Neural cell (in vitro differentiated cells): Measurements from ENCODE around the gene NLRP3.

ENCODE experiments used
- EP300 ChIP-seq: fragments of 450-650 bp; conservative IDR thresholded peaks from 2 replicates; pipeline ENCODE4 v1.6.1; 2014; ENCODE audit warnings: antibody characterized with exemption, mild to moderate bottlenecking, moderate library complexity; ENCODE audit not compliant: poor library complexity, severe bottlenecking
- EZH2 ChIP-seq: fragments of 200-600, 300-800 bp; shearing (Covaris generic), sonication (generic); IDR thresholded peaks from 2 replicates; pipeline ENCODE4 v1.6.1; 2014; ENCODE audit warnings: antibody characterized with exemption, low read length, borderline replicate concordance, mild to moderate bottlenecking; ENCODE audit not compliant: insufficient read depth, poor library complexity, severe bottlenecking
- MXI1 ChIP-seq: fragments of 450-650 bp; conservative IDR thresholded peaks from 2 replicates; pipeline ENCODE4 v1.6.1; 2014; ENCODE audit warnings: antibody characterized with exemption, mild to moderate bottlenecking; ENCODE audit not compliant: poor library complexity, severe bottlenecking
- POLR2AphosphoS5 ChIP-seq: IDR thresholded peaks from 2 replicates; pipeline ENCODE4 v1.6.1; 2012
- TAF1 ChIP-seq: IDR thresholded peaks from 2 replicates; pipeline ENCODE4 v1.6.1; 2012; ENCODE audit warnings: low read depth
- TF ChIP-seq, protein P1 (sequence below): fragments of 450-650 bp; IDR thresholded peaks from 2 replicates; pipeline ENCODE4 v1.5.1; 2014; ENCODE audit warnings: antibody characterized with exemption, mild to moderate bottlenecking, moderate library complexity; ENCODE audit not compliant: poor library complexity, severe bottlenecking

- TF ChIP-seq EZH2: no peak
- TF ChIP-seq, protein P1, sequence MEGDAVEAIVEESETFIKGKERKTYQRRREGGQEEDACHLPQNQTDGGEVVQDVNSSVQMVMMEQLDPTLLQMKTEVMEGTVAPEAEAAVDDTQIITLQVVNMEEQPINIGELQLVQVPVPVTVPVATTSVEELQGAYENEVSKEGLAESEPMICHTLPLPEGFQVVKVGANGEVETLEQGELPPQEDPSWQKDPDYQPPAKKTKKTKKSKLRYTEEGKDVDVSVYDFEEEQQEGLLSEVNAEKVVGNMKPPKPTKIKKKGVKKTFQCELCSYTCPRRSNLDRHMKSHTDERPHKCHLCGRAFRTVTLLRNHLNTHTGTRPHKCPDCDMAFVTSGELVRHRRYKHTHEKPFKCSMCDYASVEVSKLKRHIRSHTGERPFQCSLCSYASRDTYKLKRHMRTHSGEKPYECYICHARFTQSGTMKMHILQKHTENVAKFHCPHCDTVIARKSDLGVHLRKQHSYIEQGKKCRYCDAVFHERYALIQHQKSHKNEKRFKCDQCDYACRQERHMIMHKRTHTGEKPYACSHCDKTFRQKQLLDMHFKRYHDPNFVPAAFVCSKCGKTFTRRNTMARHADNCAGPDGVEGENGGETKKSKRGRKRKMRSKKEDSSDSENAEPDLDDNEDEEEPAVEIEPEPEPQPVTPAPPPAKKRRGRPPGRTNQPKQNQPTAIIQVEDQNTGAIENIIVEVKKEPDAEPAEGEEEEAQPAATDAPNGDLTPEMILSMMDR: no peak
- TF ChIP-seq EP300: no peak
- TF ChIP-seq MXI1: no peak
- TF ChIP-seq POLR2AphosphoS5: no peak
- no peak for TF ChIP-seq TAF1
Measured at GRCh38 chr1:247444571-247444970, 28.6 kb downstream of the NLRP3 start.
